PC-3 (cell line): ENCODE results near the gene DYNC1LI2. TPM values are rescaled to one million over a fixed set of nuclear protein-coding genes. Genes with fewer than 3 reads are reported as not detected.

Experiments used
- ATAC-seq: fragments of 200-7000 bp; cut with Tn5 transposase; 2 replicates; pipeline ENCODE4 v1.9.1; 2020; ENCODE audit warnings: mild to moderate bottlenecking, moderate library complexity
- BruUV-seq: library from RNA; stranded (reverse); fragments of 400-500 nt; replicated peaks from 2 replicates; lab custom pipeline; 2021; lab: Mats Ljungman, UMichigan
- CTCF ChIA-PET: fragments of 300-600 bp; sonication (Branson Sonifier 250); formaldehyde crosslinking; loops from one replicate; lab custom pipeline; 2022; ENCODE audit warnings: antibody characterized with exemption; lab: Charles Lee
- POLR2A ChIA-PET: fragments of 300-600 bp; sonication (Branson Sonifier 250); formaldehyde crosslinking; loops from one replicate; lab custom pipeline; 2022; ENCODE audit warnings: antibody characterized with exemption; ENCODE audit not compliant: unreplicated experiment; lab: Charles Lee
- DNase-seq: peaks from one replicate; pipeline ENCODE4 v3.0.0-alpha.2; 2015
- H2AFZ ChIP-seq: fragments of 300-600 bp; sonication (generic); 2 replicates; pipeline ENCODE4 v1.6.0; 2016; ENCODE audit warnings: antibody characterized with exemption, low read length
- H3F3A ChIP-seq: fragments of 300-600 bp; sonication (generic); one replicate; pipeline ENCODE4 v1.6.0; 2017; ENCODE audit warnings: antibody characterized with exemption, low read length, control low read depth, mild to moderate bottlenecking; ENCODE audit not compliant: unreplicated experiment
- H3K27ac ChIP-seq: fragments of 300-600 bp; sonication (generic); 2 replicates; pipeline ENCODE4 v1.5.1; 2016; ENCODE audit warnings: mild to moderate bottlenecking, low read length
- H3K27me3 ChIP-seq: fragments of 300-600 bp; sonication (generic); 2 replicates; pipeline ENCODE4 v1.6.1; 2016; ENCODE audit warnings: low read length, mixed read lengths
- H3K36me3 ChIP-seq: fragments of 300-600 bp; sonication (generic); 2 replicates; pipeline ENCODE4 v1.6.1; 2016; ENCODE audit warnings: low read depth, mixed run types, low read length, mixed read lengths
- H3K4me1 ChIP-seq: fragments of 300-600 bp; sonication (generic); 2 replicates; pipeline ENCODE4 v1.5.1; 2016; ENCODE audit warnings: low read length; ENCODE audit not compliant: insufficient read depth
- H3K4me2 ChIP-seq: fragments of 300-600 bp; sonication (generic); 2 replicates; pipeline ENCODE4 v1.6.0; 2016; ENCODE audit warnings: low read length
- H3K4me3 ChIP-seq: fragments of 300-600 bp; sonication (generic); 2 replicates; pipeline ENCODE4 v1.5.1; 2016; ENCODE audit warnings: mild to moderate bottlenecking, low read length, mixed read lengths
- H3K79me2 ChIP-seq: fragments of 300-600 bp; sonication (generic); 2 replicates; pipeline ENCODE4 v1.6.1; 2017; ENCODE audit warnings: low read length, mixed read lengths
- H3K9ac ChIP-seq: fragments of 300-600 bp; sonication (generic); 2 replicates; pipeline ENCODE4 v1.6.0; 2016; ENCODE audit warnings: mild to moderate bottlenecking, low read length
- H3K9me2 ChIP-seq: fragments of 300-600 bp; sonication (generic); replicated peaks from 2 replicates; pipeline ENCODE4 v1.6.1; 2016; ENCODE audit warnings: mixed run types, low read length, mixed read lengths
- H3K9me3 ChIP-seq: fragments of 300-600 bp; sonication (generic); 2 replicates; pipeline ENCODE4 v1.6.1; 2016; ENCODE audit warnings: low read length, mixed read lengths
- H4K20me1 ChIP-seq: fragments of 300-600 bp; sonication (generic); 2 replicates; pipeline ENCODE4 v1.6.1; 2016; ENCODE audit warnings: low read length, mixed read lengths
- CTCF ChIP-seq: fragments of 300-600 bp; sonication (generic); conservative IDR thresholded peaks from 2 replicates; pipeline ENCODE4 v1.5.1; 2017; ENCODE audit warnings: antibody characterized with exemption, low read depth, mild to moderate bottlenecking, low read length
- EZH2 ChIP-seq: fragments of 300-600 bp; sonication (generic); IDR thresholded peaks from one replicate; pipeline ENCODE4 v1.6.1; 2017; ENCODE audit warnings: antibody characterized with exemption, mild to moderate bottlenecking, low read length; ENCODE audit not compliant: unreplicated experiment
- EZH2phosphoT487 ChIP-seq: fragments of 300-600 bp; sonication (generic); IDR thresholded peaks from 2 replicates; pipeline ENCODE4 v1.6.1; 2018; ENCODE audit warnings: mild to moderate bottlenecking, antibody characterized with exemption, low read length, borderline replicate concordance
- intact Hi-C: fragments of 100-400 bp; cut with micrococcal nuclease; formaldehyde crosslinking; loops from 2 replicates; pipeline ENCODE4 v1.9.0; 2023
- total RNA-seq: library from RNA; depleted of rRNA; stranded (reverse); fragments of >200 nt; gene quantifications from 2 replicates; pipeline ENCODE4 v1.2.3, GENCODE V29; 2014

DYNC1LI2 gene
- total RNA-seq, 1 experiment from 2014 or later, result 63.9 TPM

DNA sequence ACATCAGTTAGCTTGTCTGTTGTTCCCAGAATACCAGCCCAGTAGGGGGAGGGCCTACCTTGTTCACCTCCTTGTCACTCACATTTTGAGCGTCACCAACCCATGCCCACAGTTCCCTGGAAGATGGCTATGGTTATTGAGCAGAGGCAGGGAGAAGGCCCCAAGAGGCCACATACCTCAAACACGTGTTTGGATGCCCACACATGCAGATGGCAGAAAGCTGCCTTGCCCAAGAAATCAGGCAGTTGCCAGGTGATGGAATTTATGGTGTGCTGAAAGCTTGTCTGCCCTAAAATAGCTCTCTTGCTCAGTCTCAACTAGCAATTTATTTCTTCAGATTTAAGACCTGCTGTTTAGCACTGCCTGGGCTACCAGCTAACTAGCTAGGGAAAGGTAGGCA, 38.3 kb downstream of the DYNC1LI2 start:
- POLR2A ChIA-PET, result no interaction called here
- Histone ChIP-seq H2AFZ (no peak overlapping the region), H3K79me2 (no peaks in the 10 kb centered on the region), H3K27ac (no peak overlapping the region), H3F3A (no peaks in the 10 kb centered on the region), H3K4me1 (no peaks in the 10 kb centered on the region), H3K9me3 (no peaks in the 10 kb centered on the region), H3K4me3 (no peak overlapping the region), H3K4me2 (no peak overlapping the region), H4K20me1 (no peaks in the 10 kb centered on the region; the same call in 1 of the 2 replicates), H3K27me3 (no peaks in the 10 kb centered on the region), H3K9ac (no peak overlapping the region), H3K36me3 (no peaks in the 10 kb centered on the region), H3K9me2 (no peaks in the 10 kb centered on the region)
- intact Hi-C loops, result no loop called here
- DNase-seq, result no peak
- TF ChIP-seq EZH2, result no peak
- TF ChIP-seq EZH2phosphoT487, result no peak
- no peak for TF ChIP-seq CTCF
- no TSS peak for BruUV-seq
- ATAC-seq, result no peak
- CTCF ChIA-PET, result interaction anchor here (0.6 to 0.7 kb wide), 3 partner anchors 15 to 155 kb away, joined by 3 to 4 read pairs (median 3); no protein-coding TSS in a partner anchor

GRCh38 chr16:66712512-66712911, 38.9 kb downstream of the DYNC1LI2 start:
- no TSS peak for BruUV-seq
- ChIA-PET POLR2A (no interaction called here), CTCF (interaction anchor here (0.6 to 0.7 kb wide), 2 partner anchors 15 to 155 kb away, joined by 3 to 4 read pairs; no protein-coding TSS in a partner anchor)
- intact Hi-C loops, result no loop called here
- Histone ChIP-seq H3K4me1 (no peaks in the 10 kb centered on the region), H3K9ac (no peak overlapping the region), H2AFZ (no peak overlapping the region), H3K9me3 (no peaks in the 10 kb centered on the region), H3K4me2 (no peak overlapping the region), H4K20me1 (no peaks in the 10 kb centered on the region; the same call in 1 of the 2 replicates), H3K27me3 (no peaks in the 10 kb centered on the region), H3K9me2 (no peaks in the 10 kb centered on the region), H3K4me3 (no peak overlapping the region), H3K36me3 (no peaks in the 10 kb centered on the region), H3F3A (no peaks in the 10 kb centered on the region), H3K27ac (no peak overlapping the region), H3K79me2 (no peaks in the 10 kb centered on the region)
- TF ChIP-seq EZH2phosphoT487 (no peak), EZH2 (no peak), CTCF (no peak)
- no peak for ATAC-seq
- DNase-seq, result no peak

GRCh38 chr16:66711581-66711980, 39.8 kb downstream of the DYNC1LI2 start:
- no peak overlapping the region for H3K4me2 ChIP-seq
- ChIA-PET POLR2A (no interaction called here), CTCF (no interaction called here)
- ATAC-seq (no peak), DNase-seq (no peak)
- H3K9me3 ChIP-seq, result no peaks in the 10 kb centered on the region
- H3K36me3 ChIP-seq, result no peaks in the 10 kb centered on the region
- H3K4me1 ChIP-seq, result no peaks in the 10 kb centered on the region
- H3K4me3 ChIP-seq, result no peak overlapping the region
- H3K9me2 ChIP-seq, result no peaks in the 10 kb centered on the region
- BruUV-seq, result no TSS peak
- H4K20me1 ChIP-seq, result no peaks in the 10 kb centered on the region
- no peaks in the 10 kb centered on the region for H3K27me3 ChIP-seq
- H3K9ac ChIP-seq, result no peak overlapping the region
- no peaks in the 10 kb centered on the region for H3F3A ChIP-seq
- intact Hi-C loops, result no loop called here
- H2AFZ ChIP-seq, result no peak overlapping the region
- no peaks in the 10 kb centered on the region for H3K79me2 ChIP-seq
- TF ChIP-seq EZH2phosphoT487 (no peak), CTCF (no peak), EZH2 (no peak)
- no peak overlapping the region for H3K27ac ChIP-seq
